Esophagus mucosa (tissue), 1 donor: ENCODE data around the gene SCN4A. TPM values are rescaled to one million over a fixed set of nuclear protein-coding genes. Genes with fewer than 3 reads are reported as not detected.

ENCODE experiments used
- ATAC-seq: fragments of 200-7000 bp; cut with Tn5 transposase; one replicate; pipeline ENCODE4 v1.9.1; 2020
- total RNA-seq: library from RNA; stranded (reverse); gene quantifications from one replicate; pipeline ENCODE4 v1.2.4, GENCODE V29; 2023
- donor health status: DM: yes; HTN: yes; CAD: no.

SCN4A gene
- total RNA-seq, 1 donor from 2014 or later, result 0.12 TPM

- peak; percentile 54 for ATAC-seq
Observed at GRCh38 chr17:64001763-64002529, 29.2 kb upstream of the SCN4A start.

GRCh38 chr17:64001091-64001579 lies 28.4 kb upstream of the SCN4A start:
- no peak for ATAC-seq

- ATAC-seq, result no peak
Observed at GRCh38 chr17:63999680-64000531, 27.2 kb upstream of the SCN4A start.

- ATAC-seq, result no peak
Observed at GRCh38 chr17:63998721-63999679, 26.3 kb upstream of the SCN4A start.

GRCh38 chr17:63998050-63998720 lies 25.5 kb upstream of the SCN4A start, which contains the start of gene PRR29:
PRR29 (plus strand) TSS chr17:63998351; CDS start chr17:63998365, 14 bp downstream.
- ATAC-seq, result peak; percentile 45

- no peak for ATAC-seq
Observed at GRCh38 chr17:63997341-63998048, 24.8 kb upstream of the SCN4A start.

GRCh38 chr17:63996430-63997182 lies 23.9 kb upstream of the SCN4A start:
- ATAC-seq, result no peak

- no peak for ATAC-seq
Observed at GRCh38 chr17:63995626-63996025, 22.9 kb upstream of the SCN4A start.

- ATAC-seq, result peak; percentile 38
Observed at GRCh38 chr17:63993368-63993985, 20.8 kb upstream of the SCN4A start.

- no peak for ATAC-seq
Observed at GRCh38 chr17:63991611-63992010, 18.9 kb upstream of the SCN4A start.

GRCh38 chr17:63989622-63990345 lies 17.1 kb upstream of the SCN4A start:
- ATAC-seq, result no peak

GRCh38 chr17:63988741-63989621 lies 16.3 kb upstream of the SCN4A start:
- ATAC-seq, result no peak

GRCh38 chr17:63988127-63988478 lies 15.4 kb upstream of the SCN4A start:
- no peak for ATAC-seq

GRCh38 chr17:63987221-63988126 lies 14.8 kb upstream of the SCN4A start:
- no peak for ATAC-seq

- ATAC-seq, result no peak
Observed at GRCh38 chr17:63986821-63987220, 14.1 kb upstream of the SCN4A start.

GRCh38 chr17:63985387-63986140 lies 12.8 kb upstream of the SCN4A start:
- ATAC-seq, result no peak
